GM19397 (cell line): ENCODE results near the gene DRAM1.
"Not testable (repeated sequence)": the region's sequence is repeated elsewhere in the genome, so short reads cannot be mapped to it uniquely, and the experiment has no call there.

Experiments used
- ATAC-seq: cut with Tn5 transposase; IDR thresholded peaks from one replicate; pipeline ENCODE4 v1.9.1; 2021; ENCODE audit warnings: mild to moderate bottlenecking, moderate library complexity; ENCODE audit not compliant: unreplicated experiment

DRAM1 gene

GRCh38 chr12:101901777-101902176 lies 24.4 kb downstream of the DRAM1 start:
- ATAC-seq = no peak

GRCh38 chr12:101902641-101903040 lies 25.3 kb downstream of the DRAM1 start:
- ATAC-seq = no peak

GRCh38 chr12:101906226-101906625 lies 28.8 kb downstream of the DRAM1 start:
- no peak for ATAC-seq

DNA sequence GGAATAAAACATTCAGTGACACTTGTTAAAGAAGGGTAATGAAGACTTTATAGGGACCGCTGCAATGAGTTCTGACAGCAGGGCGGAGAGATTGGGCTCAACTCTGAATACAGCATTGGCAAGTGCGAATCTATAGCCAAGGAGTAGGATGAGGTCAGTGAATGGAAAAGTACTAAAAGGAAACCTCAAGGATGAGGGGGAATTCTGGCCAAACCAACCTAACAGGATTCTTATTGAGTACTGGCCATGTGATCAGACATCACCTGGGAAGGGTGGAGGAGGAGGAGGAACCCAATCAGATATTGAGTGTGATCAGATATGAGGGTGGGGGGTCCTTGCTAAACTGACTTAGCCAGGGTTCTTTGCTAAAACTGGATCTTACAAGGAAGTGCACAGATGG lies 31.0 kb downstream of the DRAM1 start:
- ATAC-seq = no peak

GRCh38 chr12:101909646-101910045 lies 32.3 kb downstream of the DRAM1 start:
- no peak for ATAC-seq

DNA sequence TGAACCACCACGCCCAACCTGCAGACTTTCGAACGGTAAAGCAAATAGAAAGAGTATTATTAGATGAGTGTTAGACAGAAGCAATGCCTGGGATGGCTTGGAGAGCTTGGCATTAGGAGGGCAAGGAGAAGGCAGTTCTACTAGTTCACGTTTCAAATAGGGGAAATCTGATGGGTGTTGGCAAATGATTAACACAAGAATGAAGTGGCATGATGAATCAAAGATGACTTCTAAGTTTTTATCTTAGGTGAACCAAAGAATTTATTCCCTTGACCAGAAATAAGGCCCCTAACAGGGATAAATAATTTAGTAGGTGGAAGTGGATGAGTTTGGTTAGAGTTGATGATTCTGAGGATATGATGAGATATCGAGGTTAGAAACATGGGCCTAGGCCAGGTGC lies 38.5 kb downstream of the DRAM1 start:
- no peak for ATAC-seq

DNA sequence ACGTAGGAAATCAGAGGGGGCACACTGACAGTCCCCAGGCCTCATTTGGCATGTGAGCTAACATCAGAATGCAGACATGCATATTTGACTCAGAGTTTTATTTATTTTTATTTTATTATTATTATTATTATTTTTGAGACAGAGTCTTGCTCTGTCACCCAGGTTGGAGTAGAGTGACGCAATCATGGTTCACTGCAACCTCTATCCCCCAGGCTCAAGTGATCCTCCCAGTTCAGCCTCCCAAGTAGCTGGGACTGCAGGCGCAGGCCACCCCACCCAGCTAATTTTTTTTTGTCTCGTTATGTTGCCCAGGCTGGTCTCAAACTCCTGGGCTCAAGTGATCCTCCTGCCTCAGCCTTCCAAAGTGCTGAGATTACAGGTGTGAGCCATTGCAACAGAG lies 41.4 kb downstream of the DRAM1 start:
- ATAC-seq = not testable (repeated sequence)

- ATAC-seq = no peak
Observed at GRCh38 chr12:101919447-101919846, 42.1 kb downstream of the DRAM1 start.

DNA sequence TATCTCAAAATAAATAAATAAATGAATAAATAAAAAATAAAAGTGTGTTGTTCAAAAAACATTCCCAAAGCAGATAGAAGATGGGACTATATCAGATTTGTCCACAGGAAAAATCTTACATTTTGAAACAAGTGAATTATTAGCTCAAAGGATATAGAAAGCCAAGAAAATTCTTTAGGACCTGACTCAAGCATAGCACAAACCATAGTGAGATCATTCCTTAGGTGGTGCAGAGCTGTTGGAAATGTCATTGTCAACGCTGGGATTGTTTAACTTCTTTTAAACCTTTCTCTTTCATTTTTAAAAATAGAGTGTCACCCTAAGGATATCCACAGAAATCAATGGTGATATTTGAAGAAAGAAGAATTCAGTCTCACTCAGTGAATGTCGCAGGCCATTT lies 43.5 kb downstream of the DRAM1 start:
- no peak for ATAC-seq

GRCh38 chr12:101923045-101923718 lies 45.8 kb downstream of the DRAM1 start:
- ATAC-seq = no peak

DNA sequence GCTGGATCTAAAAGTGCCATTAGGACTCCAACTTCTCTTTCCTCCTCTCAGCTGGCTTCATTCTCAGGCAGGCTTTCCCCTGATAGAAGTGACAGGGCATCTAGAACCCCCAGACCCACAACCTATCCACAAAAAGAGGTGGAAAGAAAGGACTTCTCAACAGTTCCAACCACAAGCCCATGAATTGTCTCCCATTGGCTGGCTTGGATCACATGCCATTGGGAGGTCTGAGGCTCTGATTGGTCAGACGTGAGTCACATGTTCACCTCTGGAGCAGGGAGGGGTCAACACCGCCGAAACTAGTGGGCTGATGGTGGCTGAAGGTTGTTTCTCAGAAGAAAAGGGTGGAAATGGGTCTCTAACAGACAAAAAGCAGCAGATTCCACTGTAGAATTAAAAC lies 47.2 kb downstream of the DRAM1 start:
- ATAC-seq = no peak

DNA sequence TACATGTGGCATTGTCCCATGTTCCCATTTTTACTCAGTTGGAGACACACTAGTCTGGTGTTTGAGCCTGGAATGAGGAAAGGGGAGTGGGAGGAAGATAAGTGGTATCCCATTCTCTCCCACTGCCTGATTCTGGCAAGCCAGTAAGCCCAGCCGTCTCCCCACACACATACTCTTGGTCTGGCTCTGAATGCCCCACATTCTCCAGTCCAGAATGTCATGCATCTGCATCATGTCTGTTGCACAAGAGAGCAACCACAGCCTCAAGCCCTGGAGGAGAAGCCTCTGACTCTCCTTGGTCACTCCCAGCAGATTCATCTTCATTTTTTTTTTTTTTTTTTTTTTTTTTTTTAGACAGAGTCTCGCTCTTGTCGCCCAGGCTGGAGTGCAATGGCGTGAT lies 48.0 kb downstream of the DRAM1 start:
- ATAC-seq = no peak

GRCh38 chr12:101925935-101926334 lies 48.6 kb downstream of the DRAM1 start:
- ATAC-seq = no peak

DNA sequence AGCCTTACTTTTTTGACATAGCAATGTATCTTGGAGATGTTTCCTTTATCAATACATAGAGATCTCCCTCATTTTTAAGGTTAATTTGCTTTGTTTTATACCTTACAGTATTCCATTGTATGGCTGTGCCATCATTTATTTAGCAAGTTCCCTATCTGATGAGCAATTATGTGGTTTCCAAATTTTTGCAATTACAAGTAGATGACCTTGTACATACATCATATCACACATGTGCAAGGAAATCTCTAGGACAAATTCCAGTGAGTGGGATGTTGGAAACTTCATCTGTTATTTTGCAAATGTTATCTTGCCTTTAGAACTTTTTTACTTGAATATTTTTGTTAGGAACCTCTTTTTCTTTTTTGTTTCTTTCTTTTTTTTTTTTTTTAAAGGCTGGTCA lies 49.7 kb downstream of the DRAM1 start:
- no peak for ATAC-seq

- no peak for ATAC-seq
Observed at GRCh38 chr12:101927999-101928398, 50.6 kb downstream of the DRAM1 start.

GRCh38 chr12:101928556-101928955 lies 51.2 kb downstream of the DRAM1 start:
- ATAC-seq = no peak

GRCh38 chr12:101929365-101930041 lies 52.1 kb downstream of the DRAM1 start:
- no peak for ATAC-seq

- ATAC-seq = peak; percentile 59
Observed at GRCh38 chr12:101931498-101932326, 54.3 kb downstream of the DRAM1 start.

DNA sequence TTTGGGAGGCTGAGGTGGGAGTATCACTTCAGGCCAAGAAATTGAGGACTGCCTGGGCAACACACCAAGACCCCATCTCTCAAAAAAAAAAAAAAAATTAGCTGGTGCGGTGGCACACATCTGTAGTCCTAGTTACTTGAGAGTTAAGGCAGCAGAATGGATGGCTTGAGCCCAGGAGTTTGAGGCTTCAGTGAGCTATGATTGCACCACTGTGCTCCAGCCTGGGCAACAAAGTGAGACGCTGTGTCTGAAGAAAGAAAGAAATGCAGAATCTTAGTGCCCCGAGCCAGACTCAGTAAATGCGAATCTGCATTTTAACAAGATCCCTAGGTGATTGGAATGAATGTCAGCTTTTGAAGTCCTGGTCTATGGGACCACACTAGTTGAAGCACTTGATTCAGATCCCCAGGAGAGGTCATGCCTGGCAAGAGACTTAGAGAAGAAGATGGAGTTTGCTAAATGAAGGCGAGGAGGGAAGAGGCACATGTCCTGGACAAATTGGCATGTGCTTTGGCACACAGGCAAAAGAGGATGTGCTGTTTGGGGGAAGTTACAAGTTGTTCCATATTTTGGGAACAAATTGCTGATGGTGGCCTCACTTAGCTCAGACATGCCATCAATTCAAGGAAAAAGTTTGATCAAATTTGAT lies 56.6 kb downstream of the DRAM1 start:
- ATAC-seq = no peak

DNA sequence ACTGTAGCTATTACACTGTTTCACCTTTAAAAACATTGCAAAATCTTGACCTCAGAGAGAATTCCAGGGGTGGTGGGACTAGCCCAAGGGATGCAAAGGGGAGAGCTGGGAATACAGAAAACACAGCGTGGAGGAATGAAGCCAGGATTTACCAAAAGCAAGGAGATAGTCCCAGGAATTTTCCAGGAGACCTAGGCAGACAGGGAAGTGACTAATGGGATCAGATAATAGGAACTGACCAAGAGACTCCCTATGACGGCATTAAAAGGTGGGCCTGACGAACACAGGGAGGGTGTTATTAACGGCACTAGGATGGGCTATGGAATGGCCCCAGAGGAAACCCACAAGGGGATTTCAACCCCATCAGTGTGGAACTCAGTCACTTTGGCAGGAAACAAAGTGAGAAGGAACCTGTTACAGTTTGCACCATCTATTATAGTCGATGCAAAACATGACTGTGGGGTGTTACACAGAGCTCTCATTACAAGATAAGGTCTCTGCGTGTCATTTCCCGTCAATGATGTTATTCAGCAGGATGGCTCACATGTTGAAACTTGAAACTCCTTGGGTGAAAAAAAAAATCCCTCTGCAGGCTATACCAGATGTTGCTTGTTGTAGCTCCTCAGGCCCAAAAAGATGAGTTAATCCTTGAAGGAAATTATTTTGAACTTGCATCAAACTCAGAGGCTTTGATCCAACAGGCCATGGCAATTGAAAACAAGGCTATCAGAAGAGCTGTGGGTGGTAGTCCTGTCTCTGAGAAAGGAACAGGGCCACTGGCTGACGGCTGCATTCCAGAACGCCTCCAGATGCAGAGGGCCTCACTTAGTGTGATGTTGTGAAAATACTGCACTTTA lies 58.7 kb downstream of the DRAM1 start:
- peak; percentile 59 for ATAC-seq
